Activated naive CD8-positive, alpha-beta T cell treated with anti-CD3 and anti-CD28 coated beads, Interleukin-2, amount 50 U/mL, for 24 hours (primary cell): Measurements from ENCODE around the gene AKAP17A.
"Not testable (repeated sequence)": the region's sequence is repeated elsewhere in the genome, so short reads cannot be mapped to it uniquely, and the experiment has no call there.

Experiments
- ATAC-seq: fragments of 150-1000 bp; cut with Tn5 transposase; one replicate; pipeline ENCODE4 v1.10.0; 2021
- DNase-seq: peaks from one replicate; pipeline ENCODE4 v3.0.0; 2021
- H3K27ac Mint-ChIP-seq: one replicate; pipeline ENCODE4 v1.8.0; 2021; ENCODE audit warnings: mild to moderate bottlenecking, mixed read lengths
- H3K27me3 Mint-ChIP-seq: one replicate; pipeline ENCODE4 v1.8.0; 2021; ENCODE audit warnings: mixed read lengths
- H3K36me3 Mint-ChIP-seq: one replicate; pipeline ENCODE4 v1.8.0; 2021; ENCODE audit warnings: low read depth, mixed read lengths
- H3K4me1 Mint-ChIP-seq: one replicate; pipeline ENCODE4 v1.8.0; 2021; ENCODE audit warnings: mixed read lengths
- H3K4me3 Mint-ChIP-seq: one replicate; pipeline ENCODE4 v1.8.0; 2021; ENCODE audit warnings: mild to moderate bottlenecking, moderate library complexity, mixed read lengths
- H3K9me3 Mint-ChIP-seq: one replicate; pipeline ENCODE4 v1.8.0; 2021; ENCODE audit warnings: mixed read lengths

AKAP17A gene

GRCh38 chrX:1609311-1609710 is 17.9 kb downstream of the AKAP17A start:
- peaks cover 4% of the 10 kb centered on the region for H3K36me3 Mint-ChIP-seq
- H3K27me3 Mint-ChIP-seq = no peaks in the 10 kb centered on the region
- H3K27ac Mint-ChIP-seq = no peak overlapping the region
- H3K4me3 Mint-ChIP-seq = no peak overlapping the region
- no peak for DNase-seq
- peak; percentile 38 for ATAC-seq
- H3K4me1 Mint-ChIP-seq = no peaks in the 10 kb centered on the region
- H3K9me3 Mint-ChIP-seq = no peaks in the 10 kb centered on the region

- H3K4me1 Mint-ChIP-seq = no peaks in the 10 kb centered on the region
- H3K4me3 Mint-ChIP-seq = no peak overlapping the region
- no peaks in the 10 kb centered on the region for H3K9me3 Mint-ChIP-seq
- H3K36me3 Mint-ChIP-seq = peaks cover 4% of the 10 kb centered on the region
- no peak overlapping the region for H3K27ac Mint-ChIP-seq
- DNase-seq (no peak), ATAC-seq (no peak)
- no peaks in the 10 kb centered on the region for H3K27me3 Mint-ChIP-seq
Measured at GRCh38 chrX:1609762-1610161, 18.4 kb downstream of the AKAP17A start.

GRCh38 chrX:1610166-1610565 is 18.8 kb downstream of the AKAP17A start:
- Mint-ChIP-seq H3K27me3 (no peaks in the 10 kb centered on the region), H3K27ac (no peak overlapping the region), H3K9me3 (no peaks in the 10 kb centered on the region), H3K4me3 (no peak overlapping the region), H3K4me1 (no peaks in the 10 kb centered on the region), H3K36me3 (peaks cover 4% of the 10 kb centered on the region)
- no peak for ATAC-seq
- no peak for DNase-seq

GRCh38 chrX:1610736-1611135 is 19.3 kb downstream of the AKAP17A start:
- H3K9me3 Mint-ChIP-seq = no peaks in the 10 kb centered on the region
- H3K36me3 Mint-ChIP-seq = no peaks in the 10 kb centered on the region
- no peak overlapping the region for H3K27ac Mint-ChIP-seq
- no peaks in the 10 kb centered on the region for H3K27me3 Mint-ChIP-seq
- ATAC-seq (no peak), DNase-seq (no peak)
- no peaks in the 10 kb centered on the region for H3K4me1 Mint-ChIP-seq
- no peak overlapping the region for H3K4me3 Mint-ChIP-seq

- no peaks in the 10 kb centered on the region for H3K9me3 Mint-ChIP-seq
- ATAC-seq (no peak), DNase-seq (no peak)
- H3K4me3 Mint-ChIP-seq = no peak overlapping the region
- H3K36me3 Mint-ChIP-seq = no peaks in the 10 kb centered on the region
- H3K27me3 Mint-ChIP-seq = no peaks in the 10 kb centered on the region
- H3K4me1 Mint-ChIP-seq = no peaks in the 10 kb centered on the region
- H3K27ac Mint-ChIP-seq = no peak overlapping the region
Measured at GRCh38 chrX:1612641-1613286, 21.4 kb downstream of the AKAP17A start.

GRCh38 chrX:1614927-1615326 is 23.5 kb downstream of the AKAP17A start, which contains the start of gene ASMT:
Gene ASMT, plus strand, starts transcription at chrX:1615059. Its CDS starts 141 bp downstream, at chrX:1615200.
- ATAC-seq = no peak
- no peak for DNase-seq
- no peak within 1 kb of the TSS for H3K27ac Mint-ChIP-seq
- H3K4me1 Mint-ChIP-seq = no peaks in the 10 kb centered on the region
- no peak within 1 kb of the TSS for H3K4me3 Mint-ChIP-seq
- no peaks in the 10 kb centered on the region for H3K36me3 Mint-ChIP-seq
- no peaks in the 10 kb centered on the region for H3K9me3 Mint-ChIP-seq
- no peaks in the 10 kb centered on the region for H3K27me3 Mint-ChIP-seq

GRCh38 chrX:1618689-1619088 is 27.3 kb downstream of the AKAP17A start:
- Mint-ChIP-seq H3K36me3 (no peaks in the 10 kb centered on the region), H3K9me3 (no peaks in the 10 kb centered on the region), H3K27ac (no peak overlapping the region), H3K27me3 (no peaks in the 10 kb centered on the region), H3K4me3 (no peak overlapping the region), H3K4me1 (peaks cover 9% of the 10 kb centered on the region)
- DNase-seq (no peak), ATAC-seq (no peak)

- H3K4me1 Mint-ChIP-seq = peaks cover 9% of the 10 kb centered on the region
- no peak overlapping the region for H3K4me3 Mint-ChIP-seq
- no peaks in the 10 kb centered on the region for H3K27me3 Mint-ChIP-seq
- no peak for ATAC-seq
- no peaks in the 10 kb centered on the region for H3K9me3 Mint-ChIP-seq
- no peaks in the 10 kb centered on the region for H3K36me3 Mint-ChIP-seq
- no peak for DNase-seq
- no peak overlapping the region for H3K27ac Mint-ChIP-seq
Measured at GRCh38 chrX:1623691-1624090, 32.3 kb downstream of the AKAP17A start.

GRCh38 chrX:1624158-1624860 is 32.9 kb downstream of the AKAP17A start:
- DNase-seq, H3K4me3 Mint-ChIP-seq, ATAC-seq, H3K27me3 Mint-ChIP-seq, H3K9me3 Mint-ChIP-seq, H3K4me1 Mint-ChIP-seq, H3K27ac Mint-ChIP-seq, H3K36me3 Mint-ChIP-seq: not testable (repeated sequence)

- not testable (repeated sequence) for H3K4me1 Mint-ChIP-seq, ATAC-seq, DNase-seq, H3K27me3 Mint-ChIP-seq, H3K4me3 Mint-ChIP-seq, H3K27ac Mint-ChIP-seq, H3K36me3 Mint-ChIP-seq, H3K9me3 Mint-ChIP-seq
Measured at GRCh38 chrX:1624861-1625215, 33.4 kb downstream of the AKAP17A start.

- no peak overlapping the region for H3K27ac Mint-ChIP-seq
- no peaks in the 10 kb centered on the region for H3K9me3 Mint-ChIP-seq
- ATAC-seq (no peak), DNase-seq (no peak)
- no peaks in the 10 kb centered on the region for H3K36me3 Mint-ChIP-seq
- H3K27me3 Mint-ChIP-seq = no peaks in the 10 kb centered on the region
- no peak overlapping the region for H3K4me3 Mint-ChIP-seq
- no peaks in the 10 kb centered on the region for H3K4me1 Mint-ChIP-seq
Measured at GRCh38 chrX:1629244-1629643, 37.8 kb downstream of the AKAP17A start.

- DNase-seq (no peak), ATAC-seq (no peak)
- Mint-ChIP-seq H3K4me1 (peaks cover 2% of the 10 kb centered on the region), H3K27ac (no peak overlapping the region), H3K27me3 (peaks cover 3% of the 10 kb centered on the region), H3K9me3 (peaks cover 11% of the 10 kb centered on the region), H3K4me3 (no peak overlapping the region), H3K36me3 (no peaks in the 10 kb centered on the region)
Measured at GRCh38 chrX:1646009-1646408, 54.6 kb downstream of the AKAP17A start.

GRCh38 chrX:1649621-1650020 is 58.2 kb downstream of the AKAP17A start:
- no peak overlapping the region for H3K4me3 Mint-ChIP-seq
- H3K27me3 Mint-ChIP-seq = peaks cover 3% of the 10 kb centered on the region
- H3K36me3 Mint-ChIP-seq = no peaks in the 10 kb centered on the region
- no peak for DNase-seq
- ATAC-seq = no peak
- H3K27ac Mint-ChIP-seq = no peak overlapping the region
- peaks cover 11% of the 10 kb centered on the region for H3K9me3 Mint-ChIP-seq
- peaks cover 4% of the 10 kb centered on the region for H3K4me1 Mint-ChIP-seq
